Right lobe of liver (tissue), 4 donors: Measurements from ENCODE around the gene RTP5.

Source experiments
- POLR2A ChIP-seq: fragments of 450-650 bp; IDR thresholded peaks from one replicate; pipeline ENCODE4 v1.6.1; 2017; ENCODE audit warnings: antibody characterized with exemption, mild to moderate bottlenecking
- TF ChIP-seq, protein P1 (sequence below), 4 donors: fragments of 200-600 bp in 3 of 4; fragments of 450-650 bp in 1 of 4; IDR thresholded peaks; one replicate each; pipeline versions ENCODE4 v1.5.1 to v1.8.0; 2016 to 2022; ENCODE audit warnings: antibody characterized with exemption in 4 of 4, mild to moderate bottlenecking in 2 of 4
- donor health status: DM: no; HTN: no; CAD: no.
- donor health status: DM: no; HTN: no; CAD: no.
- donor health status: DM: no; HTN: yes; CAD: no.

DNA sequence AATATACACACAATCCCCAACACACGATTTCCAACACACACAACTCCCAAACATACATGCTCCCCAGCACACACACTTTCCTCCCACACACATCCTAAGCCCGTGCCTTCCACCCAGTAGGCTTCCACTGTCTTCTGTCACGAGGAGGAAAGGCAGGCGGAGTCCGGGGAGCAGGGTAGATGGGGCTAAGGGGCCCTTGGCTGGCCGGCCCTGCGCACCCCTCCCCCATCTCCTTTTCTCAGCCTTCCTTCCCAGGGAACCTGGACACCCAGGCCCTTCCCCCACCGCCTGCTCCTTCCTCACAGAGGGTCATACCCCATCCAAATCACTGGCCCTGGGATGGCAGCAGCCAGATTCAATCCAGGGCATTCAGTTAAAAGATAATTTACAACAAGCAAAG lies 7.4 kb upstream of the RTP5 start:
- TF ChIP-seq, protein P1, sequence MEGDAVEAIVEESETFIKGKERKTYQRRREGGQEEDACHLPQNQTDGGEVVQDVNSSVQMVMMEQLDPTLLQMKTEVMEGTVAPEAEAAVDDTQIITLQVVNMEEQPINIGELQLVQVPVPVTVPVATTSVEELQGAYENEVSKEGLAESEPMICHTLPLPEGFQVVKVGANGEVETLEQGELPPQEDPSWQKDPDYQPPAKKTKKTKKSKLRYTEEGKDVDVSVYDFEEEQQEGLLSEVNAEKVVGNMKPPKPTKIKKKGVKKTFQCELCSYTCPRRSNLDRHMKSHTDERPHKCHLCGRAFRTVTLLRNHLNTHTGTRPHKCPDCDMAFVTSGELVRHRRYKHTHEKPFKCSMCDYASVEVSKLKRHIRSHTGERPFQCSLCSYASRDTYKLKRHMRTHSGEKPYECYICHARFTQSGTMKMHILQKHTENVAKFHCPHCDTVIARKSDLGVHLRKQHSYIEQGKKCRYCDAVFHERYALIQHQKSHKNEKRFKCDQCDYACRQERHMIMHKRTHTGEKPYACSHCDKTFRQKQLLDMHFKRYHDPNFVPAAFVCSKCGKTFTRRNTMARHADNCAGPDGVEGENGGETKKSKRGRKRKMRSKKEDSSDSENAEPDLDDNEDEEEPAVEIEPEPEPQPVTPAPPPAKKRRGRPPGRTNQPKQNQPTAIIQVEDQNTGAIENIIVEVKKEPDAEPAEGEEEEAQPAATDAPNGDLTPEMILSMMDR (IDR thresholded peaks at IDR 0.05) = no peak
- TF ChIP-seq POLR2A = no peak
